Measurements from ENCODE around the gene ZSWIM1.

ZSWIM1 gene

GRCh38 chr20:45909336-45909808, 28.3 kb downstream of the ZSWIM1 start:
- DNase-seq (ENCODE audit: low spot score): no peak

- no peak for DNase-seq (ENCODE audit: low spot score)
Measured at GRCh38 chr20:45909817-45910669, 29.0 kb downstream of the ZSWIM1 start.

GRCh38 chr20:45910670-45911485, 29.9 kb downstream of the ZSWIM1 start:
- peak; percentile 95 for DNase-seq (ENCODE audit: low spot score)

- DNase-seq (ENCODE audit: low spot score): peak; percentile 66
Measured at GRCh38 chr20:45911486-45912343, 30.7 kb downstream of the ZSWIM1 start, which contains the start of gene PLTP. Gene PLTP (minus strand): TSS chr20:45912155. CDS start chr20:45911452, 703 bp downstream.

GRCh38 chr20:45912344-45912682, 31.3 kb downstream of the ZSWIM1 start:
- no peak for DNase-seq (ENCODE audit: low spot score)

- DNase-seq (ENCODE audit: low spot score): no peak
Measured at GRCh38 chr20:45913116-45913515, 32.1 kb downstream of the ZSWIM1 start.

GRCh38 chr20:45917790-45918141, 36.7 kb downstream of the ZSWIM1 start:
- no peak for DNase-seq (ENCODE audit: low spot score)

- DNase-seq (ENCODE audit: low spot score): no peak
Measured at GRCh38 chr20:45918182-45918737, 37.2 kb downstream of the ZSWIM1 start.

GRCh38 chr20:45918779-45919537, 37.9 kb downstream of the ZSWIM1 start:
- DNase-seq (ENCODE audit: low spot score): no peak

- DNase-seq (ENCODE audit: low spot score): no peak
Measured at GRCh38 chr20:45919542-45920399, 38.7 kb downstream of the ZSWIM1 start.

- no peak for DNase-seq (ENCODE audit: low spot score)
Measured at GRCh38 chr20:45920462-45921336, 39.7 kb downstream of the ZSWIM1 start.

- DNase-seq (ENCODE audit: low spot score): no peak
Measured at GRCh38 chr20:45921337-45922189, 40.5 kb downstream of the ZSWIM1 start.

- DNase-seq (ENCODE audit: low spot score): peak; percentile 61
Measured at GRCh38 chr20:45924391-45925261, 43.6 kb downstream of the ZSWIM1 start.

- no peak for DNase-seq (ENCODE audit: low spot score)
Measured at GRCh38 chr20:45925821-45926506, 44.9 kb downstream of the ZSWIM1 start.

GRCh38 chr20:45926731-45927070, 45.7 kb downstream of the ZSWIM1 start:
- no peak for DNase-seq (ENCODE audit: low spot score)

GRCh38 chr20:45927071-45927878, 46.2 kb downstream of the ZSWIM1 start:
- DNase-seq (ENCODE audit: low spot score): no peak

Measured in hepatic stellate cell (primary cell).